Limb (tissue), 2 donors: ENCODE measurements around the gene PHEX.

Experiments
- DNase-seq, 2 donors: peaks; one replicate each; pipeline ENCODE4 v3.0.0-alpha.2; 2016; ENCODE audit errors: extremely low spot score in 2 of 2

The PHEX gene

GRCh38 chrX:22105231-22105630 is 73.1 kb downstream of the PHEX start:
- DNase-seq: peak in 1 of 2 donors; percentile 56

- no peak for DNase-seq
These were observed 73.8 kb downstream of the PHEX start for GRCh38 chrX:22105971-22106370.

- DNase-seq: no peak
These were observed 77.3 kb downstream of the PHEX start for GRCh38 chrX:22109442-22109841.

GRCh38 chrX:22110729-22111494 is 78.8 kb downstream of the PHEX start:
- DNase-seq: no peak

- no peak for DNase-seq
These were observed 84.8 kb downstream of the PHEX start for GRCh38 chrX:22116605-22117546.

GRCh38 chrX:22117633-22118032 is 85.5 kb downstream of the PHEX start:
- DNase-seq: no peak

GRCh38 chrX:22118161-22118830 is 86.2 kb downstream of the PHEX start:
- no peak for DNase-seq

GRCh38 chrX:22121161-22121560 is 89.0 kb downstream of the PHEX start:
- DNase-seq: no peak

GRCh38 chrX:22122510-22122909 is 90.4 kb downstream of the PHEX start:
- DNase-seq: peak in 1 of 2 donors; percentile 37

- DNase-seq: no peak
These were observed 92.0 kb downstream of the PHEX start for GRCh38 chrX:22124098-22124497.

- no peak for DNase-seq
These were observed 93.4 kb downstream of the PHEX start for GRCh38 chrX:22125481-22125880.

GRCh38 chrX:22126327-22126726 is 94.2 kb downstream of the PHEX start:
- DNase-seq: no peak

GRCh38 chrX:22128961-22129360 is 96.8 kb downstream of the PHEX start:
- no peak for DNase-seq

GRCh38 chrX:22134681-22135080 is 102.6 kb downstream of the PHEX start:
- no peak for DNase-seq

GRCh38 chrX:22135171-22135711 is 103.1 kb downstream of the PHEX start:
- no peak for DNase-seq

GRCh38 chrX:22135994-22136684 is 104.0 kb downstream of the PHEX start:
- peak in 1 of 2 donors; percentile 61 for DNase-seq

- DNase-seq: no peak
These were observed 104.6 kb downstream of the PHEX start for GRCh38 chrX:22136711-22137110.

- no peak for DNase-seq
These were observed 107.7 kb downstream of the PHEX start for GRCh38 chrX:22139822-22140221.

- no peak for DNase-seq
These were observed 109.1 kb downstream of the PHEX start for GRCh38 chrX:22141047-22141730.

GRCh38 chrX:22147214-22147613 is 115.1 kb downstream of the PHEX start:
- no peak for DNase-seq
